OCI-LY3 (cell line): ENCODE data around the gene PAPOLG.

ENCODE experiments used
- H2AFZ ChIP-seq: fragments of 200-600, 300-600 bp; shearing (Covaris generic); 2 replicates; pipeline ENCODE4 v1.6.0; 2014; ENCODE audit warnings: antibody characterized with exemption, low read depth, low read length
- H3K27ac ChIP-seq: fragments of 200-600, 300-600 bp; sonication (generic); 2 replicates; pipeline ENCODE4 v1.5.1; 2014; ENCODE audit warnings: mild to moderate bottlenecking, low read length, moderate library complexity, mixed read lengths
- H3K27me3 ChIP-seq: fragments of 200-600, 300-600 bp; sonication (generic); 2 replicates; pipeline ENCODE4 v1.6.1; 2014; ENCODE audit warnings: low read depth, low read length, mixed read lengths
- H3K36me3 ChIP-seq: fragments of 200-600, 300-600 bp; sonication (generic); replicated peaks from 2 replicates; pipeline ENCODE3; 2014; ENCODE audit warnings: low read depth, low read length, mixed read lengths
- H3K4me1 ChIP-seq: fragments of 300-600, 200-600 bp; sonication (generic); 2 replicates; pipeline ENCODE4 v1.6.1; 2014; ENCODE audit warnings: low read length, mixed read lengths
- H3K4me2 ChIP-seq: fragments of 200-600, 300-600 bp; sonication (generic); 2 replicates; pipeline ENCODE4 v1.6.1; 2014; ENCODE audit warnings: low read length, mixed read lengths
- H3K4me3 ChIP-seq: fragments of 300-600, 200-600 bp; sonication (generic); 2 replicates; pipeline ENCODE4 v1.5.1; 2014; ENCODE audit warnings: antibody characterized with exemption, mild to moderate bottlenecking, low read length, moderate library complexity
- H3K79me2 ChIP-seq: fragments of 300-600, 200-600 bp; shearing (Covaris generic); 2 replicates; pipeline ENCODE4 v1.6.1; 2014; ENCODE audit warnings: mild to moderate bottlenecking, low read length, mixed read lengths
- H3K9ac ChIP-seq: fragments of 300-600, 200-600 bp; shearing (Covaris generic); 2 replicates; pipeline ENCODE4 v1.6.0; 2014; ENCODE audit warnings: mild to moderate bottlenecking, low read length, moderate library complexity
- H3K9me3 ChIP-seq: fragments of 200-600, 300-600 bp; shearing (Covaris generic); 2 replicates; pipeline ENCODE4 v1.6.1; 2014; ENCODE audit warnings: low read length, mixed read lengths; ENCODE audit not compliant: insufficient read depth
- H4K20me1 ChIP-seq: fragments of 200-600, 300-600 bp; sonication (generic); 2 replicates; pipeline ENCODE4 v1.6.1; 2016; ENCODE audit warnings: low read length, mixed read lengths; ENCODE audit not compliant: insufficient read depth
- EZH2phosphoT487 ChIP-seq: fragments of 200-600 bp; shearing (Covaris generic); IDR thresholded peaks from 2 replicates; pipeline ENCODE4 v1.6.1; 2018; ENCODE audit warnings: antibody characterized with exemption, mixed run types, low read depth
- TF ChIP-seq, protein P1 (sequence below): fragments of 200-600, 300-600 bp; sonication (generic); IDR thresholded peaks from 2 replicates; pipeline ENCODE4 v1.5.1; 2014; ENCODE audit warnings: antibody characterized with exemption, low read length, low read depth

PAPOLG gene

GRCh38 chr2:60796573-60797509 lies 40.8 kb downstream of the PAPOLG start:
- Histone ChIP-seq H3K4me1 (peaks cover 19% of the 10 kb centered on the region), H3K9ac (no peak overlapping the region), H3K9me3 (no peaks in the 10 kb centered on the region), H3K36me3 (peaks cover 28% of the 10 kb centered on the region), H3K79me2 (no peaks in the 10 kb centered on the region), H3K27ac (peak overlapping the region; percentile 67), H2AFZ (no peak overlapping the region), H3K4me2 (peak overlapping the region; percentile 32), H3K27me3 (no peaks in the 10 kb centered on the region), H4K20me1 (no peaks in the 10 kb centered on the region), H3K4me3 (no peak overlapping the region)
- TF ChIP-seq EZH2phosphoT487: no peak
- TF ChIP-seq, protein P1, sequence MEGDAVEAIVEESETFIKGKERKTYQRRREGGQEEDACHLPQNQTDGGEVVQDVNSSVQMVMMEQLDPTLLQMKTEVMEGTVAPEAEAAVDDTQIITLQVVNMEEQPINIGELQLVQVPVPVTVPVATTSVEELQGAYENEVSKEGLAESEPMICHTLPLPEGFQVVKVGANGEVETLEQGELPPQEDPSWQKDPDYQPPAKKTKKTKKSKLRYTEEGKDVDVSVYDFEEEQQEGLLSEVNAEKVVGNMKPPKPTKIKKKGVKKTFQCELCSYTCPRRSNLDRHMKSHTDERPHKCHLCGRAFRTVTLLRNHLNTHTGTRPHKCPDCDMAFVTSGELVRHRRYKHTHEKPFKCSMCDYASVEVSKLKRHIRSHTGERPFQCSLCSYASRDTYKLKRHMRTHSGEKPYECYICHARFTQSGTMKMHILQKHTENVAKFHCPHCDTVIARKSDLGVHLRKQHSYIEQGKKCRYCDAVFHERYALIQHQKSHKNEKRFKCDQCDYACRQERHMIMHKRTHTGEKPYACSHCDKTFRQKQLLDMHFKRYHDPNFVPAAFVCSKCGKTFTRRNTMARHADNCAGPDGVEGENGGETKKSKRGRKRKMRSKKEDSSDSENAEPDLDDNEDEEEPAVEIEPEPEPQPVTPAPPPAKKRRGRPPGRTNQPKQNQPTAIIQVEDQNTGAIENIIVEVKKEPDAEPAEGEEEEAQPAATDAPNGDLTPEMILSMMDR: no peak

DNA sequence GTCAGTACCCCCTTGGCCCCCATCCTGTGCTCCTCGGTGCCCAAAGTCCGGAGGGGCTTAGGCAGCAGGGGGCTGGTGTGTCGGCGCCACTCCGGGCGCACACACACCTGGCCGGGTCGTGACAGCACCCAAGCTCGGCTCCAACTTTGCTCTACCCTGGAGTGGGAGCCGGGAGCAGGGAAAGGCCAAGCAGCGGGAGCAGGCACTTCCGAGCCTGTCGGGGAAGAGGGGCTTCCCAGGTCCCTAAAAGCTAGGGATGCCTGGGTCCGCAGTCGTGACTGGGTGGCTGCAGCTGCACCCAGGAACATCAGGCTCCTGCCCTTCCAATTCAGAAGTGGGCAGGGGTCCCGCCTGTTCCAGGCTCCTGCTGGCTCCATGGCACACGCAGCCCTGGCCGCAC lies 48.4 kb downstream of the PAPOLG start:
- Histone ChIP-seq H4K20me1 (no peaks in the 10 kb centered on the region), H3K4me3 (no peak overlapping the region), H2AFZ (no peak overlapping the region), H3K27ac (no peak overlapping the region), H3K79me2 (no peaks in the 10 kb centered on the region), H3K9me3 (no peaks in the 10 kb centered on the region), H3K9ac (no peak overlapping the region), H3K4me2 (no peak overlapping the region), H3K36me3 (no peaks in the 10 kb centered on the region), H3K27me3 (no peaks in the 10 kb centered on the region), H3K4me1 (peaks cover 45% of the 10 kb centered on the region)
- TF ChIP-seq, protein P1: no peak
- TF ChIP-seq EZH2phosphoT487: no peak

DNA sequence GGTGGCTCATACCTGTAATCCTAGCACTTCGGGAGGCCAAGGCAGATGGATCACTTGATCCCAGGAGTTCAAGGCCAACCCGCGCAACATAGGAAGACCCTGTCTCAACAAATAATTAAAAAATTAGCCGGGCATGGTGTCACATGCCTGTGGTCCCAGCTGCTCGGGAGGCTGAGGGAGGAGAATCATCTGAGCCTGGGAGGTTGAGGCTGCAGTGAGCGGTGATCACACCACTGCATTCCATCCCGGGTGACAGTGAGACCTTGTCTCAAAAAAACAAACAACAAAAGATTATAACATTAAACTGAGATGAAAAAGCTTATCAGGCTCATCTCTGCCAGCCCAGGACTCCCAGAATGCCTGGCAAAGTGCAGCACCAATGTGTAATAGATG lies 50.5 kb downstream of the PAPOLG start:
- Histone ChIP-seq H3K4me3 (peak overlapping the region; percentile 59), H3K27me3 (no peaks in the 10 kb centered on the region), H3K9ac (peak overlapping the region; percentile 70), H4K20me1 (no peaks in the 10 kb centered on the region), H3K27ac (peak overlapping the region; percentile 97), H3K9me3 (no peaks in the 10 kb centered on the region), H2AFZ (peak overlapping the region; percentile 10; the same call in 1 of the 2 replicates), H3K79me2 (no peaks in the 10 kb centered on the region), H3K36me3 (no peaks in the 10 kb centered on the region), H3K4me2 (peak overlapping the region; percentile 61), H3K4me1 (peaks cover 51% of the 10 kb centered on the region)
- TF ChIP-seq EZH2phosphoT487: no peak
- TF ChIP-seq, protein P1: no peak

- Histone ChIP-seq H3K36me3 (no peaks in the 10 kb centered on the region), H3K79me2 (no peaks in the 10 kb centered on the region), H3K4me2 (peak overlapping the region; percentile 61), H3K4me1 (peaks cover 51% of the 10 kb centered on the region), H3K27ac (peak overlapping the region; percentile 97), H3K9me3 (no peaks in the 10 kb centered on the region), H3K9ac (peak overlapping the region; percentile 70), H3K4me3 (peak overlapping the region; percentile 59), H4K20me1 (no peaks in the 10 kb centered on the region), H2AFZ (peak overlapping the region; percentile 10; the same call in 1 of the 2 replicates), H3K27me3 (no peaks in the 10 kb centered on the region)
- TF ChIP-seq EZH2phosphoT487: no peak
- TF ChIP-seq, protein P1: no peak
Observed at GRCh38 chr2:60806988-60807681, 51.1 kb downstream of the PAPOLG start.
